GM18498 (cell line): ENCODE measurements around the gene FRRS1L.

Source experiments
- ATAC-seq: cut with Tn5 transposase; IDR thresholded peaks from one replicate; pipeline ENCODE4 v1.9.1; 2021; ENCODE audit warnings: mild to moderate bottlenecking, moderate library complexity; ENCODE audit not compliant: unreplicated experiment

Gene FRRS1L

GRCh38 chr9:109179801-109180523 is 12.9 kb upstream of the FRRS1L start:
- ATAC-seq: no peak

- ATAC-seq: no peak
Observed at GRCh38 chr9:109176963-109177362, 9.9 kb upstream of the FRRS1L start.

- ATAC-seq: no peak
Observed at GRCh38 chr9:109176386-109176785, 9.3 kb upstream of the FRRS1L start.

GRCh38 chr9:109172935-109173334 is 5.9 kb upstream of the FRRS1L start:
- ATAC-seq: no peak

GRCh38 chr9:109171926-109172325 is 4.9 kb upstream of the FRRS1L start:
- no peak for ATAC-seq

GRCh38 chr9:109168170-109168569 is 1.1 kb upstream of the FRRS1L start:
- ATAC-seq: no peak

GRCh38 chr9:109167716-109168115 is 667 bp upstream of the FRRS1L start:
- ATAC-seq: no peak

- ATAC-seq: no peak
Observed at GRCh38 chr9:109166171-109166770, 778 bp downstream of the FRRS1L start.

GRCh38 chr9:109164042-109164441 is 3.0 kb downstream of the FRRS1L start:
- ATAC-seq: peak; percentile 86

- ATAC-seq: no peak
Observed at GRCh38 chr9:109163194-109163593, 3.9 kb downstream of the FRRS1L start.

- ATAC-seq: no peak
Observed at GRCh38 chr9:109162677-109163076, 4.4 kb downstream of the FRRS1L start.

- ATAC-seq: no peak
Observed at GRCh38 chr9:109161471-109161870, 5.6 kb downstream of the FRRS1L start.

GRCh38 chr9:109159583-109159982 is 7.5 kb downstream of the FRRS1L start:
- no peak for ATAC-seq

- no peak for ATAC-seq
Observed at GRCh38 chr9:109158651-109159050, 8.4 kb downstream of the FRRS1L start.

- ATAC-seq: no peak
Observed at GRCh38 chr9:109156708-109157107, 10.3 kb downstream of the FRRS1L start.

- ATAC-seq: no peak
Observed at GRCh38 chr9:109150925-109151545, 16.0 kb downstream of the FRRS1L start.

- no peak for ATAC-seq
Observed at GRCh38 chr9:109149722-109150121, 17.3 kb downstream of the FRRS1L start.

- no peak for ATAC-seq
Observed at GRCh38 chr9:109149089-109149488, 18.0 kb downstream of the FRRS1L start.

GRCh38 chr9:109145051-109145450 is 22.0 kb downstream of the FRRS1L start:
- no peak for ATAC-seq

- ATAC-seq: peak; percentile 99
Observed at GRCh38 chr9:109143881-109144562, 23.0 kb downstream of the FRRS1L start.

- ATAC-seq: no peak
Observed at GRCh38 chr9:109141375-109141774, 25.7 kb downstream of the FRRS1L start.

- ATAC-seq: no peak
Observed at GRCh38 chr9:109139851-109140250, 27.2 kb downstream of the FRRS1L start.
